Lung (tissue), 12 donors: ENCODE data around the gene PHF13. TPM values are rescaled to one million over a fixed set of nuclear protein-coding genes. Genes with fewer than 3 reads are reported as not detected.

Experiments used
- ATAC-seq: fragments of 200-7000 bp; cut with Tn5 transposase; one replicate; pipeline ENCODE4 v1.9.1; 2020; ENCODE audit warnings: moderate number of reproducible peaks; ENCODE audit not compliant: insufficient read depth, low FRiP score
- DNase-seq, 3 donors: peaks; one replicate each; pipeline ENCODE4 v3.0.0-alpha.2; 2013 to 2017
- H3K27ac ChIP-seq, 2 donors: one replicate each; pipeline ENCODE4 v1.5.1; 2013; ENCODE audit warnings: mild to moderate bottlenecking in 2 of 2, moderate library complexity in 2 of 2, control low read depth in 1 of 2, inconsistent platforms in 1 of 2, low read depth in 1 of 2, low read length in 1 of 2
- H3K27me3 ChIP-seq, 3 donors: one replicate each; pipeline ENCODE4 v1.5.1; 2013; ENCODE audit warnings: low read length in 2 of 3; ENCODE audit not compliant: control insufficient read depth in 3 of 3, insufficient read depth in 3 of 3
- H3K36me3 ChIP-seq, 4 donors: one replicate each; pipeline ENCODE4 v1.5.1; 2013; ENCODE audit warnings: low read length in 4 of 4, mild to moderate bottlenecking in 1 of 4, moderate library complexity in 1 of 4; ENCODE audit not compliant: control insufficient read depth in 4 of 4, insufficient read depth in 4 of 4
- H3K4me1 ChIP-seq, 5 donors: one replicate each; pipeline ENCODE4 v1.5.1; 2013; ENCODE audit warnings: low read length in 5 of 5, mild to moderate bottlenecking in 2 of 5, moderate library complexity in 1 of 5; ENCODE audit not compliant: control insufficient read depth in 5 of 5, insufficient read depth in 5 of 5
- H3K4me3 ChIP-seq: one replicate; pipeline ENCODE4 v1.5.1; 2013; ENCODE audit warnings: mild to moderate bottlenecking, control low read depth, moderate library complexity
- H3K9ac ChIP-seq, 2 donors: one replicate each; pipeline ENCODE4 v1.5.1; 2013; ENCODE audit warnings: low read length in 2 of 2, control low read depth in 1 of 2; ENCODE audit not compliant: insufficient read depth in 1 of 2
- H3K9me3 ChIP-seq, 4 donors: one replicate each; pipeline ENCODE4 v1.5.1; 2013; ENCODE audit warnings: low read length in 3 of 4, mild to moderate bottlenecking in 1 of 4, moderate library complexity in 1 of 4; ENCODE audit not compliant: control insufficient read depth in 4 of 4, insufficient read depth in 3 of 4
- CTCF ChIP-seq: IDR thresholded peaks from 2 replicates; pipeline ENCODE4 v1.5.1; 2012; ENCODE audit warnings: mild to moderate bottlenecking; ENCODE audit errors: control extremely low read depth, extremely low read depth
- whole genome bisulfite sequencing, 2 donors: extraction: QIAGEN DNeasy Blood & Tissue Kit; methylation state at CpG; one replicate each; pipeline ENCODE4 v1.1.7; 2013; 5-methylcytosine and 5-hydroxymethylcytosine counted together
- polyA plus RNA-seq, 2 donors: library from polyadenylated mRNA; stranded (reverse); fragments of 200-250 nt; gene quantifications; one replicate each; pipeline ENCODE4 v1.2.1, GENCODE V29; 2013
- total RNA-seq, 2 donors: library from RNA; depleted of rRNA in 1 of 2; stranded (reverse); fragments of >200 nt in 1 of 2; gene quantifications; one replicate each; pipeline ENCODE4 v1.2.1, GENCODE V29; 2014 to 2021
- donor health status: control.
- donor health status: control.
- donor health status: Bipolar disorder and iron deficiency.
- donor health status: healthy.
- donor health status: DM: yes; HTN: yes; CAD: no.

Gene PHF13
- total and polyA plus RNA-seq, 4 donors = 5.4 to 20.6 (median 7.2) TPM

GRCh38 chr1:6594977-6595740, 18.4 kb upstream of the PHF13 start:
- ATAC-seq (no peak), DNase-seq (no peak)
- no peak for TF ChIP-seq CTCF
- Histone ChIP-seq H3K36me3 (peaks cover 0 to 65% (median 33%) of the 10 kb centered on the region in 4 donors), H3K9me3 (no peaks in the 10 kb centered on the region), H3K4me1 (peaks cover 0 to 11% (median 2%) of the 10 kb centered on the region in 5 donors), H3K27me3 (no peaks in the 10 kb centered on the region), H3K4me3 (no peak overlapping the region), H3K9ac (no peak overlapping the region), H3K27ac (no peak overlapping the region)
- 85 to 93% methylated on average over 11 of the region's 11 CpGs for WGBS, 2 donors

GRCh38 chr1:6596351-6596750, 17.2 kb upstream of the PHF13 start:
- ATAC-seq = no peak
- no peak overlapping the region for H3K27ac ChIP-seq
- H3K36me3 ChIP-seq = peaks cover 0 to 60% (median 28%) of the 10 kb centered on the region in 4 donors
- no peaks in the 10 kb centered on the region for H3K9me3 ChIP-seq
- H3K4me3 ChIP-seq = no peak overlapping the region
- H3K27me3 ChIP-seq = no peaks in the 10 kb centered on the region
- H3K4me1 ChIP-seq = peaks cover 0 to 9% (median 7%) of the 10 kb centered on the region in 5 donors
- 72 to 74% methylated on average over 7 of the region's 7 CpGs for WGBS, 2 donors
- no peak overlapping the region for H3K9ac ChIP-seq
- TF ChIP-seq CTCF = no peak
- no peak for DNase-seq

DNA sequence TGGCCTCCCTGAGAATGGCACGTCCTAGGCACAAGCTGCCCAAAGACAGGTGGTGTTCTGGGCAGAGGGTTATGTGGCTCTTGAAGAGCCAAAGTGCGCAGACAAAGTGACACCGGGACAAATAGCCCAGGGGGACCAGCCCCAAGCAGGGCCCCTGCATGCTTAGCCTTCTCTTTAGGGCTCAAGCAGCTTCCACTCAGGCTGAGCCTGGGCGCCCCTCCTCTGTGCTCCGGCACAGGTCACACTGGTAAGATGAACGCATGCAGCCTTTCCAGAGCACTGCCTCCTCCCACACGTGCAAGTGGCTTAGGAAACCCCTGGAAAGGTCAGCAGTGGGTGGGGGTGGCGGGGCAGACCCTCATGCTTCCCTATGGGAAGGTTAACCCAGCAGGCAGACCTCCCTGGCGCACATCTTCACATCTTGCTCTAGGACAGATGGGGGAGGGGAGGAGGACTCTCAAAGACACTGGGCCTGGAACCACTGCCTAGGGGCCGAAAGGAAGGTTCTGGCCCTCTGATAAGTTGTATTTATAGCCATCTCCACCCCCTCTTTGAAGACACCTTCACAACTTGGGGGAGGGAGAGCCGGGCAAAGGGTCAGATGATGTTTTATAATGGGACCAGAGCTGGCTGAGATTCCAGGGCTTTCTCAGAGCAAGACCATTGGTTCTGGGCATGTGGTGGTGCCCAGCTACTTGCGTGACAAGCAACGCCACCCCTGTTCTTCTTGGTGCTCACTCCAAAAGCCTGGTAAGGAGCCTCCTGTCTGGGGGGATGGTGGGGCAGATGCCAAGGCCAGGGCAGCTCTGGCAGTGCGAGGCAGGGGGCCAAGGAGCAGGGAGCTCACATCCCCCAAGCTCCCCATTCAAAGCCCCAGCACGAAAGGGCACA, 16.4 kb upstream of the PHF13 start:
- ATAC-seq (no peak), DNase-seq (no peak)
- no peak for TF ChIP-seq CTCF
- H3K4me1 ChIP-seq = peaks cover 0 to 9% (median 7%) of the 10 kb centered on the region in 5 donors
- H3K4me3 ChIP-seq = no peak overlapping the region
- H3K27me3 ChIP-seq = no peaks in the 10 kb centered on the region
- H3K27ac ChIP-seq = peak overlapping the region in 1 of 2 donors; percentile 30
- no peaks in the 10 kb centered on the region for H3K9me3 ChIP-seq
- H3K9ac ChIP-seq = no peak overlapping the region
- H3K36me3 ChIP-seq = peaks cover 0 to 55% (median 27%) of the 10 kb centered on the region in 4 donors
- WGBS, 2 donors = 90 to 93% methylated on average over 15 of the region's 15 CpGs
